ENCODE results near the gene MAN1B1.

The MAN1B1 gene

DNA sequence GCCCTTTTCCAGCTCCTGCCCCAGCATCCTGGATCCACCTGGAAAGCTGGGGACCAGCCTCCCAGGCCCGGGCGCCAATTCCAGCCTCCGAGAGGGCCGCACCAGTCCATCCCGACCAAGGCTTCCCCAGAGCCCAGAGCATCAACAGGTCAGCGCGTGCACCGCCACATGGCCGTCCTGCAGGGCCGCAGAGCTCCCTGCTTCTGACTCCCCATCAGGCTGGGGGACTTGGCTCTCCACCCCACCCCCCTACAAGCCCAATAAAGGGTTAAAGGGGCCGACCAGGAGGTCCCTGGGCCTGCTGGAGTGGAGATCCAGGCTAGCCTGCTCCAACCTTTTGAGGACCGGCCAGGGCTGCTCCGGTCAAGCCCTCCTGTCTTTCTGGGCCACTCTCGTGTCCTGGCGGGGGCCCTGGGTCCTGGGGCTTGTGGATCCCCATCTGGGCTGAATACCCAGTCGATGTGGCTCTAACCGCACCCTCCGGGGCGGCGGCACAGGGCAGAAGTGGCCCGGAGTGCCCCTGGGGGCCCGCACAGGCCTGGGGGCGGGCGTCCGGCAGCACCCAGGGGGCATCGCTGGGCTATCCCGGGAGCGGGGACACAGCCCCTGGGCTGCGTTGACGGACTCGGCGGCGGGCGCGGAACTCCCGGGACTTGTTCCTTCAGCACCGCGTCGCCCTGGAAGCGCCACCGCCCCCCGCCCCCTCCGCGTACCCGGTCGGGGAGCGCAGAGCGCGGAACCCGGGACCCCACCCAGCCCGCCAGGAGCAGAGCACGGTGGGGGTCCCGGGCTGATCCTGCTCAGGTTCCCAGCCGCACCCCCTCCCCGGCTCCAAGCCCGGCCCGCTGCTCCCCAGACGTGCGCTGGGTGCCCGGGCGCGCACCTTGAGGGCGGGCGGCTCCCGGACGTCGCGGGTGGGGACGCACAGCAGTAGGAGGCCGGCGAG is 33.5 kb upstream of the MAN1B1 start:
- Histone ChIP-seq H3K9me3 (ENCODE audit: control insufficient read depth in 5 of 5, low read length in 5 of 5) (no peaks in the 10 kb centered on the region), H3K9ac (ENCODE audit: low read length in 5 of 5) (no peak overlapping the region), H3K36me3 (ENCODE audit: control insufficient read depth in 5 of 5, insufficient read depth in 5 of 5, low read length in 5 of 5) (no peaks in the 10 kb centered on the region), H3K4me3 (ENCODE audit: low read depth in 1 of 5, low read length in 5 of 5) (peak overlapping the region in 1 of 5 donors; percentile 10), H3K27ac (ENCODE audit: low read depth, low read length) (no peak overlapping the region), H3K4me1 (ENCODE audit: control insufficient read depth in 5 of 5, insufficient read depth in 5 of 5, low read length in 5 of 5) (peaks cover 0 to 39% (median 27%) of the 10 kb centered on the region in 5 donors), H3K27me3 (ENCODE audit: control insufficient read depth in 5 of 5, insufficient read depth in 4 of 5, low read length in 5 of 5) (peaks cover 51 to 67% (median 57%) of the 10 kb centered on the region in 5 donors)

DNA sequence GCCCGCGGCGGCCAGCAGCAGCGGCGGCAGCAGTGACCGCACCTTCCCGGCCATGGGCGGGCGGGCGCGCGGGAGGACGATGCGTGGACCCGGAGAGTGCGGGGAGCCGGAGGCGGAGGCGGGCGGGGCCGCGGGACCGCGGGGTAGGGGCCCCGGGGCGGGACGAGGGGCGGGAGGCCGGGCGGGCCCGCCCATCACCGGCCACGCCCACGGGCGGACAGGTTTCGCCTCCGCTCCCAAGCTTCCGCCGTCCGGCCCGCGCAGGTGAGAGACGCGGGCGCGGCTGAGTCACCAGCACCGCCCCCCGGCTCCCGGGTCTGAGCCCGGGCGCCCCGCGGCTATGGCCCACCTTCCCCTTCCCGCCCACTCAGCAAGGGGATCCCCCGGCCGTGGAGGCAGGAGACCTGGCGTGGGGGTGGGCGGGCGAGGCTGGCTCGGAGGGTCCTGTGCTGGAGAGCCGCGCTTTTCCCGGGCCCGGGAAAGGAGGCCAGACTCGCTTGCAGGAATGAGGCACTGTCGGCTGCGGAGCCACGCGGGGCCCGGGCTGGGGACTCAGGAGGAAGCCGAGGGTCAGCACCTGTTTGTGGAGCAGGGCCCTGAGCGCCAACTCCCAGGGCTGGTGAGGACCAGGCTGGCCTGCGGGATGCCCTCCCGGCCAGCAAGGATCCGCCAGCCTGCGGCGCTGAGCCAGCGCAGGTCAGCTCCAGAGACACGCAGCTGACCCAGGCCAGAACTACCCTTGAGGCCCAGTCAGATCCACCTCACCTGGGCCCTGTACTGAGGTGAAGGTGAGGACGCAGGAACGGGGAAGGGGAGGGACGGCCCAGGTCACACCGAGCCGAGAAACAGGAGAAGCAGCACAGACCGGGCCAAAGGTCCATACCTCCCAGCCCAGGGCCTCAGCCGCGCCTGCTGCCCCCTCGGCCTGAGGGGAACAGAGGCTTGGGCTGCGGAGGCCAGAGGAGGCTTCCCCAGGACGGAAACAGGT is 32.5 kb upstream of the MAN1B1 start, which contains the start of gene ENTPD2:
Gene ENTPD2 (minus strand): TSS at position 118 of the 988 bp plus-strand sequence. CDS start 64 bp downstream, at position 54.
- H3K9ac ChIP-seq (ENCODE audit: low read length in 5 of 5) = no peak within 1 kb of the TSS
- peak within 1 kb of the TSS in 1 of 5 donors; percentile 10 for H3K4me3 ChIP-seq (ENCODE audit: low read depth in 1 of 5, low read length in 5 of 5)
- no peaks in the 10 kb centered on the region for H3K36me3 ChIP-seq (ENCODE audit: control insufficient read depth in 5 of 5, insufficient read depth in 5 of 5, low read length in 5 of 5)
- no peaks in the 10 kb centered on the region for H3K9me3 ChIP-seq (ENCODE audit: control insufficient read depth in 5 of 5, low read length in 5 of 5)
- H3K4me1 ChIP-seq (ENCODE audit: control insufficient read depth in 5 of 5, insufficient read depth in 5 of 5, low read length in 5 of 5) = peaks cover 0 to 39% (median 27%) of the 10 kb centered on the region in 5 donors
- H3K27me3 ChIP-seq (ENCODE audit: control insufficient read depth in 5 of 5, insufficient read depth in 4 of 5, low read length in 5 of 5) = peaks cover 45 to 60% (median 52%) of the 10 kb centered on the region in 5 donors
- H3K27ac ChIP-seq (ENCODE audit: low read depth, low read length) = no peak within 1 kb of the TSS

DNA sequence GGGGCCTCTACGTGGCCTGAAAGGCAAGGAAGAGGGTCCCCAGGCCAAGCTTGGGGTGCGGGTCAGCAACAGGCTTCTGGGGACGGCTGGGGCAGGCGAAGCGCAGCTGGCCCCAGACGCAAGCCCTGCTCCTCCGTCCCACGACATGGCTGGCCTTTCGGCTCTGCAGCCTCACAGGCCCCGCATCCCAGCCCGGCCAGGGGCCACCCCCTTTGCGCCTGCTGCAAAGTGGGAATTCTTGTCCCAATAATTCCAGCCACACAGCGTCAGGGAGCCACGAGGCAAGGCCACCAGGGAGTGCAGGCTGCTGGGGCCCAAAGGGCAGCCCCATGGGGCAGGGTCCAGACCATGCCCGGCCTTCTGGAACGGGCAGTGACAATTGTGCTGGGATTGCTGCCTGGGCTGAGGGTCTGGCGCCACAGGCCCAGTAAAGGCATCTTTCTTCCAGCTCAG is 31.8 kb upstream of the MAN1B1 start:
- no peak overlapping the region for H3K4me3 ChIP-seq (ENCODE audit: low read depth in 1 of 5, low read length in 5 of 5)
- H3K27ac ChIP-seq (ENCODE audit: low read depth, low read length) = no peak overlapping the region
- peaks cover 0 to 39% (median 27%) of the 10 kb centered on the region in 5 donors for H3K4me1 ChIP-seq (ENCODE audit: control insufficient read depth in 5 of 5, insufficient read depth in 5 of 5, low read length in 5 of 5)
- no peaks in the 10 kb centered on the region for H3K9me3 ChIP-seq (ENCODE audit: control insufficient read depth in 5 of 5, low read length in 5 of 5)
- no peak overlapping the region for H3K9ac ChIP-seq (ENCODE audit: low read length in 5 of 5)
- no peaks in the 10 kb centered on the region for H3K36me3 ChIP-seq (ENCODE audit: control insufficient read depth in 5 of 5, insufficient read depth in 5 of 5, low read length in 5 of 5)
- peaks cover 37 to 53% (median 47%) of the 10 kb centered on the region in 5 donors for H3K27me3 ChIP-seq (ENCODE audit: control insufficient read depth in 5 of 5, insufficient read depth in 4 of 5, low read length in 5 of 5)

DNA sequence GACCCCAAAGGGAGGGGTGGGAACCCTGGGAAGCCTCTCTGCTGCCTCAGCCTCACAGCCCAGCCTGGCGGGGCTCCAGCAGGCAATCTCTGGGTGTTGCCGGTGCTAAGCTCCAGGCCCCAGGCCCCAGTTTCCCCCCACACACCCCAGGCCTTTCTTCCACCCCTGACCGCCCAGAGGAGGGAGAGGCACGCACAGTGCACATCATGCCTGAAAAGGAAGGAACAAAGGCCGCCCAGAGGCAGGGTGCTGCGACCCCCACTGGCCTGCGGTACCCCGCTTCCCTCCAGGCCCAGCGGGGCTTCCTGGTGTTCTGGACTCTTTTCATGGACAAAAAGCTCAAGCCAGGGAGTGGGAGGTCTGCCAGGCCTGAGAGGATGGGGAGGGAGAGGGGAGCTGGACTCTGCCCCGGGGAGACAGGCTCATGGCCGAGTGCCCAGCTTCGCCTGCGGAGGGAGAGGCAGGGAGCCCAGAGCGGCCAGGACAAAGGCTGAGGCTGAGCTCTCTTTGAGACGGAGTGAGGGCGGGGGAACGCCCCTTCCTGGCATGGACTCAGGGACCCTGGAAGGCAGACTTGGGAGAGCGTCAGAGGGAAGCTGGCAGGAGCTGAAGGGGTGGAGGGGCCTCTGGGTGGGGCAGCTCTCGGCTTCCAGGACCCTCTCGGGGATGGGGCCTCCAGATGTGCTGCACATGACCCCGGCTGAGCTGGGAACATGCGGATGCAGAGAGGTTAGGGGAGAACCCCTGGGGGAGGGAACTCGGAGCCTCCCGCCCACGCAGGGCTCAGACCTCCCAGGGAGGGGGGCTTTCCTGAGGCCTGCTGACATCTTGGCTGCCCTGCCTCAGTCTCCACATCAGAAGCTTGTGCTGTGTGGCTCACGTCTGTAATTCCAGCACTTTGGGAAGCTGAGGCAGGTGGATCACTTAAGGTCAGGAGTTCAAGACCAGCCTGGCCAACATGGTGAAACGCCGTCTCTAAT is 31.1 kb upstream of the MAN1B1 start:
- no peaks in the 10 kb centered on the region for H3K36me3 ChIP-seq (ENCODE audit: control insufficient read depth in 5 of 5, insufficient read depth in 5 of 5, low read length in 5 of 5)
- H3K4me1 ChIP-seq (ENCODE audit: control insufficient read depth in 5 of 5, insufficient read depth in 5 of 5, low read length in 5 of 5) = peaks cover 0 to 39% (median 27%) of the 10 kb centered on the region in 5 donors
- peak overlapping the region in 1 of 5 donors; percentile 28 for H3K9ac ChIP-seq (ENCODE audit: low read length in 5 of 5)
- peak overlapping the region in 1 of 5 donors; percentile 37 for H3K4me3 ChIP-seq (ENCODE audit: low read depth in 1 of 5, low read length in 5 of 5)
- peaks cover 30 to 46% (median 40%) of the 10 kb centered on the region in 5 donors for H3K27me3 ChIP-seq (ENCODE audit: control insufficient read depth in 5 of 5, insufficient read depth in 4 of 5, low read length in 5 of 5)
- H3K9me3 ChIP-seq (ENCODE audit: control insufficient read depth in 5 of 5, low read length in 5 of 5) = no peaks in the 10 kb centered on the region
- no peak overlapping the region for H3K27ac ChIP-seq (ENCODE audit: low read depth, low read length)

DNA sequence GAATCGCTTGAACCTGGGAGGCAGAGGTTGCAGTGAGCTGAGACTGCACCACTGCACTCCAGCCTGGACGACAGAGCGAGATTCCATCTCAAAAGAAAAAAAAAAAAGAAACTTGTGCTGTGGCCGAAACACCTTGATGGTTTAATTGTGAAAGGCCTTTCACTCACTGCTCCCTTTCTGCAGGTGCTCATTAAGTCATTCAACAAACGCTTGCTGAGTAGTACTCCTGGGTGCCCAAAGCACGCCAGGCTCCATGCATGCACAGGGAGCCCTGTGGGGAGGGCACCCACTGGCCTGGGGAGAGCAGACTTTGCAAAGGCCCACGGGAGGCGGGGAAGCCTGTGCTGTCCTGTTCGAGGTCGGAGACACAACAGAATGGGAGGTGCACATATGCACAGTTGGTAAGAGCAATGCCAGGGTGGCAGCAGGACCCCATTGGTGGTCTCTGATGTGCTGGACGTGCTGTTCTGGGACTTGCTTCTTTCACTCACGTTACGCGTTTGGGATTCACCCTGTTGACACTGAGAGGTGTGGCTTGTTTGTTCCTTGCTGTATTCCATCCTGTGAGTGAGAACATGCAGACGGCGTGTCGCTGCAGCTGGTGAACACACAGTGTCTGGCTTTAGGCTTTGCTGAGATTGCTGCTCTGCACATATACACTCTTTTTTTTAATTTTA is 29.9 kb upstream of the MAN1B1 start:
- Histone ChIP-seq H3K4me3 (ENCODE audit: low read depth in 1 of 5, low read length in 5 of 5) (no peak overlapping the region), H3K9me3 (ENCODE audit: control insufficient read depth in 5 of 5, low read length in 5 of 5) (no peaks in the 10 kb centered on the region), H3K27me3 (ENCODE audit: control insufficient read depth in 5 of 5, insufficient read depth in 4 of 5, low read length in 5 of 5) (peaks cover 20 to 34% (median 30%) of the 10 kb centered on the region in 5 donors), H3K27ac (ENCODE audit: low read depth, low read length) (no peak overlapping the region), H3K36me3 (ENCODE audit: control insufficient read depth in 5 of 5, insufficient read depth in 5 of 5, low read length in 5 of 5) (no peaks in the 10 kb centered on the region), H3K4me1 (ENCODE audit: control insufficient read depth in 5 of 5, insufficient read depth in 5 of 5, low read length in 5 of 5) (peaks cover 0 to 39% (median 27%) of the 10 kb centered on the region in 5 donors), H3K9ac (ENCODE audit: low read length in 5 of 5) (no peak overlapping the region)

DNA sequence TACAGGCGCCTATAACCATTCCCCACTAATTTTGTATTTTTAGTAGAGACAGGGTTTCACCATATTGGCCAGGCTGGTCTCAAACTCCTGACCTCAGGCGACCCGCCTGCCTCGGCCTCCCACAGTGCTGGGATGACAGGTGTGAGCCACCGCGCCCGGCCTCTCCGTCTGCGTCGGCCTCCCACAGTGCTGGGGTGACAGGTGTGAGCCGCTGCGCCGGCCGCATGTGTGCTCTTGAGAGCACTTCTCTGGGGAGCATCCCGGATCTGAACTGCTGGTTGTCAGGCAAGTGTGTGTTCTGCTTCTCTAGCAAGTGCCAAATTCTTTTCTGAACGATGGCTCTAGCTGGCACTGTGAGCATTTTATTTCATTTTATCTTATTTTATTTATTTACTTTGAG is 29.2 kb upstream of the MAN1B1 start:
- Histone ChIP-seq H3K4me3 (ENCODE audit: low read depth in 1 of 5, low read length in 5 of 5) (no peak overlapping the region), H3K9ac (ENCODE audit: low read length in 5 of 5) (no peak overlapping the region), H3K36me3 (ENCODE audit: control insufficient read depth in 5 of 5, insufficient read depth in 5 of 5, low read length in 5 of 5) (no peaks in the 10 kb centered on the region), H3K9me3 (ENCODE audit: control insufficient read depth in 5 of 5, low read length in 5 of 5) (no peaks in the 10 kb centered on the region), H3K27ac (ENCODE audit: low read depth, low read length) (no peak overlapping the region), H3K27me3 (ENCODE audit: control insufficient read depth in 5 of 5, insufficient read depth in 4 of 5, low read length in 5 of 5) (peaks cover 13 to 30% (median 23%) of the 10 kb centered on the region in 5 donors), H3K4me1 (ENCODE audit: control insufficient read depth in 5 of 5, insufficient read depth in 5 of 5, low read length in 5 of 5) (peaks cover 0 to 37% (median 27%) of the 10 kb centered on the region in 5 donors)

DNA sequence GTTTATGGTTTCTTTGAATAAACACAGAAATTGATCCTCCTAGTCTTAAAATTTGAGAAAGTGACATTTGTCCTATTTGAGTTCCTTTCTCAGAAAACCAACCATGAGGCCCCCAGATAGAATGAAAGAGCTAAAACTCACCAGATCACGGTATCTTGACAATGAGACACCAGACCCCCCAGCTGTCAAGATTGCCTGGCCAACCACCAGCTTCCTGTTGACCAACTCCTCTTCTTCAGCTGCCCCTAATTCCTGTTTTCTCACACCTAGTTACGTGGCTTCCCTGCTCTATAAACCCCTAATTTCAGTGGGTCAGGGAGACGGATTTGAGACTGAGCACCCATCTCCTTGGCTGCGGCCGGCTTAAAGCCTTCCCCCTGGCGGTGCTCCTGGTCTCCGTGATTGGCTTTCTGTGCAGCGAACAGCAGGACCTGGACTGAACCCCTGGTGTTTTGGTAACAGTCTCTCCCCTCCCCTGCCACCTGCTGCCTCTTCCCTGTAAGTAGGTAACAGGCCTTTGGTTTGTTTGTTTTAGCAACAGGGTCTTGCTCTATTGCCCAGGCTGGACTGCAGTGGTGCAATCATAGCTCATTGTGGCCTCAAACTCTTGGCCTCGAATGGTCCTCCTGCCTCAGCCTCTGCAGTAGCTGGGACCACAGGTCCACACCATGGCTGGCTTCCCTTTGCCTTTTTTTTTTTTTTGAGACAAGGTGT is 28.1 kb upstream of the MAN1B1 start:
- Histone ChIP-seq H3K4me1 (ENCODE audit: control insufficient read depth in 5 of 5, insufficient read depth in 5 of 5, low read length in 5 of 5) (peaks cover 0 to 26% (median 20%) of the 10 kb centered on the region in 5 donors), H3K36me3 (ENCODE audit: control insufficient read depth in 5 of 5, insufficient read depth in 5 of 5, low read length in 5 of 5) (no peaks in the 10 kb centered on the region), H3K9me3 (ENCODE audit: control insufficient read depth in 5 of 5, low read length in 5 of 5) (no peaks in the 10 kb centered on the region), H3K9ac (ENCODE audit: low read length in 5 of 5) (no peak overlapping the region), H3K27ac (ENCODE audit: low read depth, low read length) (no peak overlapping the region), H3K27me3 (ENCODE audit: control insufficient read depth in 5 of 5, insufficient read depth in 4 of 5, low read length in 5 of 5) (peaks cover 5 to 19% (median 14%) of the 10 kb centered on the region in 5 donors), H3K4me3 (ENCODE audit: low read depth in 1 of 5, low read length in 5 of 5) (no peak overlapping the region)

DNA sequence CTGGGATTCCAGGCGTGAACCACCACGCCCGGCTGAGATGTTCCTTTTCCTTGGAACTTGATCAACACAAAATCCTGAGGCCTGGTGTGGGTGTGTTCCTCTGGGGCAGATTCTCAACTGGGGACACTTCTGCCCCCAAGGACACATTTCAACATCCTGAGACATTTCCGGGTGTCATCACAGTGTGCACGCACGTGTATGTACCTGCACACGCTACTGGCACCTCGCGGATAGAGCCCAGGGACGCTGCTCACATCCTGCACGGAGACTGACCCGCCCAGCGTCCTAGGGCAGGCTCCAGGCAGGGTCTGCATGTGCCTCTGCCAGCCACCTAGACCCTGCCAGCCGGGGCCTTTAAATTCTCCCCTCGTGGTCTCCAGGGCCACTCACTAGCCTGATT is 24.4 kb upstream of the MAN1B1 start:
- H3K27ac ChIP-seq (ENCODE audit: low read depth, low read length) = no peak overlapping the region
- H3K4me3 ChIP-seq (ENCODE audit: low read depth in 1 of 5, low read length in 5 of 5) = no peak overlapping the region
- H3K27me3 ChIP-seq (ENCODE audit: control insufficient read depth in 5 of 5, insufficient read depth in 4 of 5, low read length in 5 of 5) = peaks cover 0 to 2% (median 0%) of the 10 kb centered on the region in 5 donors
- H3K36me3 ChIP-seq (ENCODE audit: control insufficient read depth in 5 of 5, insufficient read depth in 5 of 5, low read length in 5 of 5) = no peaks in the 10 kb centered on the region
- H3K9me3 ChIP-seq (ENCODE audit: control insufficient read depth in 5 of 5, low read length in 5 of 5) = no peaks in the 10 kb centered on the region
- peaks cover 0 to 4% (median 0%) of the 10 kb centered on the region in 5 donors for H3K4me1 ChIP-seq (ENCODE audit: control insufficient read depth in 5 of 5, insufficient read depth in 5 of 5, low read length in 5 of 5)
- H3K9ac ChIP-seq (ENCODE audit: low read length in 5 of 5) = no peak overlapping the region
